Measurements from ENCODE around the gene RNF183. TPM values are rescaled to one million over a fixed set of nuclear protein-coding genes. Genes with fewer than 3 reads are reported as not detected.

Gene RNF183
- total and polyA plus RNA-seq, 9 of the 15 experiments (the other 6 are each of a cell fraction or from before 2014, with no cell fraction given): 0.04 to 2.0 (median 0.16) TPM; not detected in 5

- no peaks in the 10 kb centered on the region for H4K20me1 ChIP-seq (replicated peaks; ENCODE audit: control insufficient read depth, insufficient read depth, low read length)
- CTCF ChIA-PET (ENCODE audit: low intra/inter-chr PET ratio): no interaction called here
- peaks cover 90% of the 10 kb centered on the region for H3K36me3 ChIP-seq (ENCODE audit: control insufficient read depth, insufficient read depth, low read length)
- in situ Hi-C loops (cut with MboI) (no loop called here), intact Hi-C loops (cut with micrococcal nuclease) (no loop called here)
- TF ChIP-seq, protein P1, sequence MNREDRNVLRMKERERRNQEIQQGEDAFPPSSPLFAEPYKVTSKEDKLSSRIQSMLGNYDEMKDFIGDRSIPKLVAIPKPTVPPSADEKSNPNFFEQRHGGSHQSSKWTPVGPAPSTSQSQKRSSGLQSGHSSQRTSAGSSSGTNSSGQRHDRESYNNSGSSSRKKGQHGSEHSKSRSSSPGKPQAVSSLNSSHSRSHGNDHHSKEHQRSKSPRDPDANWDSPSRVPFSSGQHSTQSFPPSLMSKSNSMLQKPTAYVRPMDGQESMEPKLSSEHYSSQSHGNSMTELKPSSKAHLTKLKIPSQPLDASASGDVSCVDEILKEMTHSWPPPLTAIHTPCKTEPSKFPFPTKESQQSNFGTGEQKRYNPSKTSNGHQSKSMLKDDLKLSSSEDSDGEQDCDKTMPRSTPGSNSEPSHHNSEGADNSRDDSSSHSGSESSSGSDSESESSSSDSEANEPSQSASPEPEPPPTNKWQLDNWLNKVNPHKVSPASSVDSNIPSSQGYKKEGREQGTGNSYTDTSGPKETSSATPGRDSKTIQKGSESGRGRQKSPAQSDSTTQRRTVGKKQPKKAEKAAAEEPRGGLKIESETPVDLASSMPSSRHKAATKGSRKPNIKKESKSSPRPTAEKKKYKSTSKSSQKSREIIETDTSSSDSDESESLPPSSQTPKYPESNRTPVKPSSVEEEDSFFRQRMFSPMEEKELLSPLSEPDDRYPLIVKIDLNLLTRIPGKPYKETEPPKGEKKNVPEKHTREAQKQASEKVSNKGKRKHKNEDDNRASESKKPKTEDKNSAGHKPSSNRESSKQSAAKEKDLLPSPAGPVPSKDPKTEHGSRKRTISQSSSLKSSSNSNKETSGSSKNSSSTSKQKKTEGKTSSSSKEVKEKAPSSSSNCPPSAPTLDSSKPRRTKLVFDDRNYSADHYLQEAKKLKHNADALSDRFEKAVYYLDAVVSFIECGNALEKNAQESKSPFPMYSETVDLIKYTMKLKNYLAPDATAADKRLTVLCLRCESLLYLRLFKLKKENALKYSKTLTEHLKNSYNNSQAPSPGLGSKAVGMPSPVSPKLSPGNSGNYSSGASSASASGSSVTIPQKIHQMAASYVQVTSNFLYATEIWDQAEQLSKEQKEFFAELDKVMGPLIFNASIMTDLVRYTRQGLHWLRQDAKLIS (CRISPR knock-in tag; IDR thresholded peaks at IDR 0.05): no peak
- TF ChIP-seq SIX5 (IDR thresholded peaks at IDR 0.05; ENCODE audit: borderline replicate concordance in 1 of 2, insufficient read depth in 1 of 2, low read depth in 1 of 2, low read length in 2 of 2): no peak
- TF ChIP-seq SP2 (IDR thresholded peaks at IDR 0.05; ENCODE audit: extremely low read depth, low read depth, low read length, poor library complexity, severe bottlenecking): no peak
- TF ChIP-seq SLC30A9 (CRISPR knock-in tag; IDR thresholded peaks at IDR 0.05): no peak
- TF ChIP-seq CHD2 (IDR thresholded peaks at IDR 0.05; ENCODE audit: low read depth, low read length): no peak
- TF ChIP-seq ZNF785 (CRISPR knock-in tag; IDR thresholded peaks at IDR 0.05): no peak
- TF ChIP-seq ZFP91 (CRISPR knock-in tag; IDR thresholded peaks at IDR 0.05): no peak
- DNase-seq (ENCODE audit: extremely low read depth in 1 of 4, low spot score in 3 of 4): no peak
- H3K9me1 ChIP-seq (ENCODE audit: control insufficient read depth, insufficient read depth, low read length): no peaks in the 10 kb centered on the region
- 98% methylated on average over 2 of the region's 2 CpGs for WGBS (ENCODE audit: insufficient coverage, low coverage, missing lambda C conversion rate)
- BruUV-seq (replicated peaks): no TSS peak
- no peak for ATAC-seq
- H3K4me2 ChIP-seq (ENCODE audit: insufficient read depth, low read length): no peak overlapping the region
- no peak overlapping the region for H2AFZ ChIP-seq (ENCODE audit: low read depth, low read length)
- H3K9me3 ChIP-seq (replicated peaks; ENCODE audit: control insufficient read depth, insufficient read depth, low read depth, low read length): no peaks in the 10 kb centered on the region
- H3K27me3 ChIP-seq (ENCODE audit: control insufficient read depth in 2 of 2, insufficient read depth in 2 of 2, low read length in 2 of 2): no peaks in the 10 kb centered on the region
- H3K4me1 ChIP-seq (replicated peaks in 1 of 2; ENCODE audit: control insufficient read depth in 2 of 2, insufficient read depth in 2 of 2, low read length in 2 of 2): peaks cover 0 to 5% of the 10 kb centered on the region in 2 experiments; a peak in 2 of 5 replicates
- H3K4me3 ChIP-seq: no peak overlapping the region
- H3K27ac ChIP-seq (ENCODE audit: extremely low read depth, low read depth, low read length): no peak overlapping the region
- POLR2A ChIA-PET: no interaction called here
- no peaks in the 10 kb centered on the region for H3K79me2 ChIP-seq (ENCODE audit: control insufficient read depth, insufficient read depth, low read length)
- FAIRE-seq: no peak
- no peak overlapping the region for H3K9ac ChIP-seq (ENCODE audit: insufficient read depth in 1 of 2, low read depth in 2 of 2, low read length in 2 of 2)
These were observed 14.1 kb downstream of the RNF183 start for GRCh38 chr9:113289091-113289490.
